NCI-H748 (cell line): ENCODE data around the gene SLC2A6.
"Not testable (repeated sequence)": the region's sequence is repeated elsewhere in the genome, so short reads cannot be mapped to it uniquely, and the experiment has no call there.

ENCODE experiments used
- DNase-seq: peaks from one replicate; lab custom pipeline; 2025; ENCODE audit not compliant: unreplicated experiment; lab: John Stamatoyannopoulos, UW

The SLC2A6 gene

GRCh38 chr9:133463864-133464615 is 14.9 kb downstream of the SLC2A6 start:
- DNase-seq: no peak

- peak; percentile 33 for DNase-seq
Measured at GRCh38 chr9:133463234-133463863, 15.6 kb downstream of the SLC2A6 start.

GRCh38 chr9:133461975-133462374 is 16.9 kb downstream of the SLC2A6 start:
- DNase-seq: no peak

- DNase-seq: peak; percentile 85
Measured at GRCh38 chr9:133460405-133461175, 18.3 kb downstream of the SLC2A6 start.

GRCh38 chr9:133459476-133460404 is 19.2 kb downstream of the SLC2A6 start, which contains the start of gene CACFD1:
Gene CACFD1 (plus strand): TSS chr9:133459978. CDS start chr9:133460067, 89 bp downstream.
- DNase-seq: peak; percentile 100

GRCh38 chr9:133458643-133459312 is 20.1 kb downstream of the SLC2A6 start:
- DNase-seq: peak; percentile 43

GRCh38 chr9:133457748-133458147 is 21.2 kb downstream of the SLC2A6 start:
- no peak for DNase-seq

GRCh38 chr9:133457233-133457632 is 21.7 kb downstream of the SLC2A6 start:
- peak; percentile 17 for DNase-seq

GRCh38 chr9:133456409-133456808 is 22.5 kb downstream of the SLC2A6 start:
- no peak for DNase-seq

- no peak for DNase-seq
Measured at GRCh38 chr9:133455936-133456335, 23.0 kb downstream of the SLC2A6 start.

- DNase-seq: no peak
Measured at GRCh38 chr9:133454943-133455673, 23.8 kb downstream of the SLC2A6 start.

- no peak for DNase-seq
Measured at GRCh38 chr9:133454325-133454724, 24.6 kb downstream of the SLC2A6 start.

- DNase-seq: no peak
Measured at GRCh38 chr9:133453651-133454050, 25.2 kb downstream of the SLC2A6 start.

GRCh38 chr9:133452562-133452961 is 26.3 kb downstream of the SLC2A6 start:
- DNase-seq: no peak

GRCh38 chr9:133451865-133452264 is 27.0 kb downstream of the SLC2A6 start:
- not testable (repeated sequence) for DNase-seq

GRCh38 chr9:133449760-133450159 is 29.1 kb downstream of the SLC2A6 start:
- DNase-seq: no peak

- DNase-seq: no peak
Measured at GRCh38 chr9:133448487-133448972, 30.4 kb downstream of the SLC2A6 start.

- DNase-seq: no peak
Measured at GRCh38 chr9:133445293-133445969, 33.5 kb downstream of the SLC2A6 start.

GRCh38 chr9:133443982-133444381 is 34.9 kb downstream of the SLC2A6 start:
- DNase-seq: no peak
